Measurements from ENCODE around the gene STAG2.
"Not testable (repeated sequence)": the region's sequence is repeated elsewhere in the genome, so short reads cannot be mapped to it uniquely, and the experiment has no call there.

The STAG2 gene

DNA sequence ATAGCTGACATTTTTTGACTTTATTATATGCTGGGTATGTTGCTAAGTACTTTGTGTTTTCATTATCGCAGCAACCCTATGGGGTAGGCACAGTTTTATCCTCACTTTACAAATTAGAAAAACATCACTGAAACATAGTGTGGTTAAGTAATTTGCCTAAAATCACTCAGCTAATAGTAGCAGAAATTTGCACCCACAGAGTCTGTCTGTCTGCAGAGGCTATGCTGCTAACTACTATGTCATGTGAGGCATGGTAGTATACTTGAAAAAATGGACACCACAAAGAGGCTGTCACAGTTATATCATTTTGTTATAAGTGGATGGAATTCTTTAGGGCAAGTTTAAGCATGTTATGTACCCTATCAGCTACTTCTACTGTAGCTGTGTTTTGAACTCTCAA lies 69.0 kb downstream of the STAG2 start:
- POLR2A ChIA-PET: no interaction called here
- no peak for TF ChIP-seq ARNT (IDR thresholded peaks at IDR 0.05)
- no peak for TF ChIP-seq NFRKB (IDR thresholded peaks at IDR 0.05)
- no peak for TF ChIP-seq HDGF (IDR thresholded peaks at IDR 0.05; ENCODE audit: borderline replicate concordance)
- no peak for TF ChIP-seq FOXM1 (IDR thresholded peaks at IDR 0.05; ENCODE audit: borderline replicate concordance)
- no peak for TF ChIP-seq LEF1 (IDR thresholded peaks at IDR 0.05; ENCODE audit: borderline replicate concordance)
- no peak for TF ChIP-seq ELF4 (IDR thresholded peaks at IDR 0.05)
- TF ChIP-seq SP1 (IDR thresholded peaks at IDR 0.05): no peak
- TF ChIP-seq FOXK2 (IDR thresholded peaks at IDR 0.05): no peak
- no peak for TF ChIP-seq FOXA1 (IDR thresholded peaks at IDR 0.05)
- TF ChIP-seq, protein P1, sequence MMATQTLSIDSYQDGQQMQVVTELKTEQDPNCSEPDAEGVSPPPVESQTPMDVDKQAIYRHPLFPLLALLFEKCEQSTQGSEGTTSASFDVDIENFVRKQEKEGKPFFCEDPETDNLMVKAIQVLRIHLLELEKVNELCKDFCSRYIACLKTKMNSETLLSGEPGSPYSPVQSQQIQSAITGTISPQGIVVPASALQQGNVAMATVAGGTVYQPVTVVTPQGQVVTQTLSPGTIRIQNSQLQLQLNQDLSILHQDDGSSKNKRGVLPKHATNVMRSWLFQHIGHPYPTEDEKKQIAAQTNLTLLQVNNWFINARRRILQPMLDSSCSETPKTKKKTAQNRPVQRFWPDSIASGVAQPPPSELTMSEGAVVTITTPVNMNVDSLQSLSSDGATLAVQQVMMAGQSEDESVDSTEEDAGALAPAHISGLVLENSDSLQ (IDR thresholded peaks at IDR 0.05): no peak
- TF ChIP-seq TARDBP (IDR thresholded peaks at IDR 0.05): no peak
- no peak for TF ChIP-seq SUZ12 (IDR thresholded peaks at IDR 0.05)
- no peak for TF ChIP-seq CTBP1 (IDR thresholded peaks at IDR 0.05; ENCODE audit: borderline replicate concordance)
- TF ChIP-seq L3MBTL2 (conservative IDR thresholded peaks at IDR 0.05): no peak
- TF ChIP-seq BHLHE40 (IDR thresholded peaks at IDR 0.05; ENCODE audit: borderline replicate concordance): no peak
- TF ChIP-seq ZNF384 (IDR thresholded peaks at IDR 0.05): no peak
- CTCF ChIA-PET: interaction anchor here (1.1 kb wide), 1 partner anchor 9 kb away, joined by 4 read pairs; no protein-coding TSS in a partner anchor
- DNase-seq (ENCODE audit: extremely low spot score): no peak

DNA sequence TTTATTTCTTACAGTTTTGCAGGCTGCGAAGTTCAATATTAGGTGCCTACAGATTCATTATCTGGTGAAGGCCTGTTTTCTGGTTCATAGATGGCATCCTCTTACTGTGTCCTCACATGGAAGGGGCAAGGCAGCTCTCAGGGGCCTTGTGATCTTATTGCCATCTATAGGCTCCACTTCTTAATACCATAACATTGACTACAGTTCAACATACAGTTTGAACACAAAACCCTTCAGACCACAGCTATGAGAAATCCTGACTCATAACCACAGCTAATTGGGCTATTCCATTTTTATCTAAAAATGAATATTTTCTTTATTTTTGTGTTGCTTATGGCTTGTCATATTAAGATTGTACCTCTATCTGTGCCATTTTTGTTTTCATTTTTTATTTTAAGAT lies 72.3 kb downstream of the STAG2 start:
- ChIA-PET CTCF (interaction anchor here (1.0 kb wide), 1 partner anchor 10 kb away, joined by 4 read pairs; no protein-coding TSS in a partner anchor), POLR2A (interaction anchor here (1.1 kb wide), 1 partner anchor 71 kb away, joined by 4 read pairs; no protein-coding TSS in a partner anchor)
- DNase-seq (ENCODE audit: extremely low spot score): no peak
- TF ChIP-seq ARNT (IDR thresholded peaks at IDR 0.05) (no peak), NFRKB (IDR thresholded peaks at IDR 0.05) (no peak), FOXM1 (IDR thresholded peaks at IDR 0.05; ENCODE audit: borderline replicate concordance) (no peak), SP1 (IDR thresholded peaks at IDR 0.05) (no peak), BHLHE40 (IDR thresholded peaks at IDR 0.05; ENCODE audit: borderline replicate concordance) (no peak), FOXA1 (IDR thresholded peaks at IDR 0.05) (no peak), SUZ12 (IDR thresholded peaks at IDR 0.05) (no peak), ELF4 (IDR thresholded peaks at IDR 0.05) (no peak), TARDBP (IDR thresholded peaks at IDR 0.05) (no peak), LEF1 (IDR thresholded peaks at IDR 0.05; ENCODE audit: borderline replicate concordance) (no peak), HDGF (IDR thresholded peaks at IDR 0.05; ENCODE audit: borderline replicate concordance) (no peak), FOXK2 (IDR thresholded peaks at IDR 0.05) (no peak), ZNF384 (IDR thresholded peaks at IDR 0.05) (no peak)

DNA sequence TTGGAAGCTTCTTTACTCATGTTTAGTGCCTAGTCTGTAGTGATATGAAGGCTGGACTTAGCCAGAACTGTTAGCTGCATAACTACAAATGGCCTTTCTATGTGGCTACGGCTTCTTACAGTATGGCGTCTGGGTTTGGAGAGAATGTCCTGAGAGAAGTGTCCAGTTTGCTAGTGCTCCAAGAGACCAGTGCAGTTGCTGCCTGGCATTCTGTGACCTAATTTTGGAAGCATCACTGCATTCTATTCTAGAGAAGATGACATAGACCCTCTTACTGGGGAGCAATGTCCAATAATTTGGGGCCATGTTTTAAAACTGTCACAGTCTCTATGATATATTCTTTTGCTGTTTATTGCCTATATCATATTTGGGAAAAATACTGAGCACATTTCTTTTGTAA lies 74.2 kb downstream of the STAG2 start:
- ChIA-PET CTCF (no interaction called here), POLR2A (no interaction called here)
- TF ChIP-seq, protein P1 (IDR thresholded peaks at IDR 0.05): no peak
- TF ChIP-seq FOXA1 (IDR thresholded peaks at IDR 0.05) (no peak), ZNF384 (IDR thresholded peaks at IDR 0.05) (no peak), ARNT (IDR thresholded peaks at IDR 0.05) (no peak), BHLHE40 (IDR thresholded peaks at IDR 0.05; ENCODE audit: borderline replicate concordance) (no peak), TARDBP (IDR thresholded peaks at IDR 0.05) (no peak), L3MBTL2 (conservative IDR thresholded peaks at IDR 0.05) (no peak), SUZ12 (IDR thresholded peaks at IDR 0.05) (no peak), NFRKB (IDR thresholded peaks at IDR 0.05) (no peak), LEF1 (IDR thresholded peaks at IDR 0.05; ENCODE audit: borderline replicate concordance) (no peak), ELF4 (IDR thresholded peaks at IDR 0.05) (no peak), SP1 (IDR thresholded peaks at IDR 0.05) (no peak), CTBP1 (IDR thresholded peaks at IDR 0.05; ENCODE audit: borderline replicate concordance) (no peak), HDGF (IDR thresholded peaks at IDR 0.05; ENCODE audit: borderline replicate concordance) (no peak), FOXK2 (IDR thresholded peaks at IDR 0.05) (no peak), FOXM1 (IDR thresholded peaks at IDR 0.05; ENCODE audit: borderline replicate concordance) (no peak)
- DNase-seq (ENCODE audit: extremely low spot score): no peak

DNA sequence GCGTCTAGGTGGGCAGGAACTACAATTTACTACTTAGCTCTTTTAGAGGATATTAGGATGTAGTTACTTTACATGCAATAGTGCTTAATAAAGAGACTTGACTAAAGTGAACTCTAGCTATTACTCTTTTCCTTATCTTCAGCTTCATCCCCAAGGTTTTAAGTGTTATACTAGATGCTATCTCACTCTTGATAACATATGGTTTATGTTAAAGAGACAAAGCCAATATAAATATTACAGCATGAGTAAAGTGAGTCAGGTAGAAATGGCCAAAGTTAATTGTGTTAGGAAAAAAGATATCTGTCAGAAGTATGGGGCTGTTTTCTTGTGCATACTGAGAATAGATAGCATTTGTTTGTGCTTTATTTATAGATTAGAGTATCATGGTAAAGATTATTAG lies 80.5 kb downstream of the STAG2 start:
- no peak for DNase-seq (ENCODE audit: extremely low spot score)
- ChIA-PET CTCF (no interaction called here), POLR2A (no interaction called here)
- TF ChIP-seq LEF1 (IDR thresholded peaks at IDR 0.05; ENCODE audit: borderline replicate concordance) (no peak), FOXA1 (IDR thresholded peaks at IDR 0.05) (no peak), FOXM1 (IDR thresholded peaks at IDR 0.05; ENCODE audit: borderline replicate concordance) (no peak), ZNF384 (IDR thresholded peaks at IDR 0.05) (no peak), FOXK2 (IDR thresholded peaks at IDR 0.05) (no peak), HDGF (IDR thresholded peaks at IDR 0.05; ENCODE audit: borderline replicate concordance) (no peak), ARNT (IDR thresholded peaks at IDR 0.05) (no peak), ELF4 (IDR thresholded peaks at IDR 0.05) (no peak), TARDBP (IDR thresholded peaks at IDR 0.05) (no peak), NFRKB (IDR thresholded peaks at IDR 0.05) (no peak)
- TF ChIP-seq, protein P1 (IDR thresholded peaks at IDR 0.05): no peak

DNA sequence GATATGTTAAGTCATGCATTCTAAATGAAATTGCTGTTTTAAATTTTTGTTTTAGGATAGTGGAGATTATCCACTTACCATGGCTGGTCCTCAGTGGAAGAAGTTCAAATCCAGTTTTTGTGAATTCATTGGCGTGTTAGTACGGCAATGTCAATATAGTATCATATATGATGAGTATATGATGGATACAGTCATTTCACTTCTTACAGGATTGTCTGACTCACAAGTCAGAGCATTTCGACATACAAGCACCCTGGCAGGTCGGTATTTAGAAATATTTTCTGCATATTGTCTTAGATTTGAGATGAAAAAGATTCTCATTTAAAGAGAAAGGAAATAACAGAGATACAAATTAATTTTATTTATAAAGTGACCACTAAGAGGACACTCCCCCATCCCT lies 83.6 kb downstream of the STAG2 start:
- ChIA-PET CTCF (no interaction called here), POLR2A (no interaction called here)
- TF ChIP-seq SP1 (IDR thresholded peaks at IDR 0.05) (no peak), CTBP1 (IDR thresholded peaks at IDR 0.05; ENCODE audit: borderline replicate concordance) (no peak), HDGF (IDR thresholded peaks at IDR 0.05; ENCODE audit: borderline replicate concordance) (no peak), L3MBTL2 (conservative IDR thresholded peaks at IDR 0.05) (no peak), FOXK2 (IDR thresholded peaks at IDR 0.05) (no peak), FOXM1 (IDR thresholded peaks at IDR 0.05; ENCODE audit: borderline replicate concordance) (no peak), ELF4 (IDR thresholded peaks at IDR 0.05) (no peak), TARDBP (IDR thresholded peaks at IDR 0.05) (no peak), BHLHE40 (IDR thresholded peaks at IDR 0.05; ENCODE audit: borderline replicate concordance) (no peak), SUZ12 (IDR thresholded peaks at IDR 0.05) (no peak), LEF1 (IDR thresholded peaks at IDR 0.05; ENCODE audit: borderline replicate concordance) (no peak), FOXA1 (IDR thresholded peaks at IDR 0.05) (no peak), ZNF384 (IDR thresholded peaks at IDR 0.05) (no peak), NFRKB (IDR thresholded peaks at IDR 0.05) (no peak), ARNT (IDR thresholded peaks at IDR 0.05) (no peak)
- TF ChIP-seq, protein P1 (IDR thresholded peaks at IDR 0.05): no peak
- DNase-seq (ENCODE audit: extremely low spot score): no peak

DNA sequence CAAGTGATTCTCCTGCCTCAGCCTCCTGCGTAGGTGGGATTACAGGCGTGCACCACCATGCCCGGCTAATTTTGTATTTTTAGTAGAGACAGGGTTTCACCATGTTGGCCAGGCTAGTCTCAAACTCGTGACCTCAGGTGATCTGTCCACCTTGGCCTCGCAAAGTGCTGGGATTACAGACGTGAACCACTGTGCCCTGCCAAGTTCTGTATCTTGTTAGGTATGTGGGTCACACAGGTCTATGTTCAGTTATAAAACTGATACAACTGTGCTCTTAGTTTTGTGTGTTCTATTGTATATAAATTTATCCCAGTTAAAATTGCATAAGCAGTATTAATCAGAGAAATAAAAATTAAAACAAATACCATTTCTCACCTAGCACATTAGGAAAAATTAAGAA lies 122.9 kb downstream of the STAG2 start:
- CTCF ChIA-PET; POLR2A ChIA-PET; DNase-seq (ENCODE audit: extremely low spot score): not testable (repeated sequence)

Measured in HEK293T (cell line).